ENCODE measurements around the gene CLECL1. TPM values are rescaled to one million over a fixed set of nuclear protein-coding genes. Genes with fewer than 3 reads are reported as not detected.
"Not testable (repeated sequence)": the region's sequence is repeated elsewhere in the genome, so short reads cannot be mapped to it uniquely, and the experiment has no call there.

CLECL1 gene
- total and polyA plus RNA-seq, 12 donors: 0.25 to 3.6 (median 0.54) TPM; not detected in 9

DNA sequence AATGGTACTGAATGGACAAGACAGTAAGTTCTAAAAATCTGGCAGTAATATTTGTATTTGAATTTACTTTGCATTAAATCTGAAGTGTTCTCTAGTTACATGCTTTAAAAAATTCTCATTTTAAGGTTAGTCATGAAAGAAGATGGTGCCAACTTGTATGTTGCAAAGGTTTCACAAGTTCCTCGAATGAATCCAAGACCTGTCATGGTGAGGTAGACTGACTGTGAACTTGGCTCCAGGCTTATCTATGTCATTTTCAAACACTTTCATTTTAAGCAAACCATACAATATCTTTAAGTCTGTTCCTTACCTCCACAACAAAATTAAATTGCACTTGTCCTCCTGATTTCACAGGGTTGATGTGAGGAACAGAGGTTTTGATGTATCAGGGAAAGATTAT, 40.0 kb downstream of the CLECL1 start:
- no peaks in the 10 kb centered on the region for H3K27me3 ChIP-seq
- TF ChIP-seq, protein P1, sequence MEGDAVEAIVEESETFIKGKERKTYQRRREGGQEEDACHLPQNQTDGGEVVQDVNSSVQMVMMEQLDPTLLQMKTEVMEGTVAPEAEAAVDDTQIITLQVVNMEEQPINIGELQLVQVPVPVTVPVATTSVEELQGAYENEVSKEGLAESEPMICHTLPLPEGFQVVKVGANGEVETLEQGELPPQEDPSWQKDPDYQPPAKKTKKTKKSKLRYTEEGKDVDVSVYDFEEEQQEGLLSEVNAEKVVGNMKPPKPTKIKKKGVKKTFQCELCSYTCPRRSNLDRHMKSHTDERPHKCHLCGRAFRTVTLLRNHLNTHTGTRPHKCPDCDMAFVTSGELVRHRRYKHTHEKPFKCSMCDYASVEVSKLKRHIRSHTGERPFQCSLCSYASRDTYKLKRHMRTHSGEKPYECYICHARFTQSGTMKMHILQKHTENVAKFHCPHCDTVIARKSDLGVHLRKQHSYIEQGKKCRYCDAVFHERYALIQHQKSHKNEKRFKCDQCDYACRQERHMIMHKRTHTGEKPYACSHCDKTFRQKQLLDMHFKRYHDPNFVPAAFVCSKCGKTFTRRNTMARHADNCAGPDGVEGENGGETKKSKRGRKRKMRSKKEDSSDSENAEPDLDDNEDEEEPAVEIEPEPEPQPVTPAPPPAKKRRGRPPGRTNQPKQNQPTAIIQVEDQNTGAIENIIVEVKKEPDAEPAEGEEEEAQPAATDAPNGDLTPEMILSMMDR (IDR thresholded peaks at IDR 0.05): no peak
- peaks cover 0 to 26% (median 0%) of the 10 kb centered on the region in 9 donors for H3K4me1 ChIP-seq
- ATAC-seq (no peak), DNase-seq (no peak)
- no peak overlapping the region for H3K27ac ChIP-seq
- intact Hi-C loops (cut with DNase I): loop anchor here in 1 of 10 donors (5.0 kb wide), 1 partner anchor 46 kb away; no protein-coding TSS in a partner anchor
- H3K36me3 ChIP-seq: peaks cover 0 to 81% (median 28%) of the 10 kb centered on the region in 9 donors
- H3K4me3 ChIP-seq: no peak overlapping the region
- H3K9me3 ChIP-seq: peaks cover 0 to 35% (median 8%) of the 10 kb centered on the region in 11 donors
- 95 to 97% methylated on average over 1 of the region's 1 CpG for WGBS, 2 donors

DNA sequence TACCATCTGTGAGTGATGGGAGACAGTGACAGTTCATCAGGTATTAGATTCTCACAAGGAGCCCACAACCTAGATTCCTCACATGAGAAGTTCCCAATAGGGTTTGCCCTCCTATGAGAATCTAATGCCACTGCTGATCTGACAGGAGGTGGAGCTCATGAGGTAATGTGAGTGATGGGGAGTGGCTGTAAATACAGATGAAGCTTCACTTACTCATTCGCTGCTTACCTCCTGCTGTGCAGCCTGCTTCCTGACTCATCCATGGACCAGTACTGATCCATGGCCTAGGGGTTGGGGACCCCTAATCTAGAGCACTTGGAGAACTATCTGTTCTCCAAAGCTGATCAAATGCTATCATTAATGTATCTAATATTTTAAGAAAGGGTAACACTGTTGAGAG, 45.7 kb downstream of the CLECL1 start:
- H3K27ac ChIP-seq: no peak overlapping the region
- intact Hi-C loops (cut with DNase I): no loop called here
- 88 to 93% methylated on average over 1 of the region's 1 CpG for WGBS, 2 donors
- H3K9me3 ChIP-seq: peaks cover 0 to 21% (median 4%) of the 10 kb centered on the region in 11 donors
- ATAC-seq: no peak
- no peak overlapping the region for H3K4me3 ChIP-seq
- DNase-seq: no peak
- peaks cover 0 to 90% (median 32%) of the 10 kb centered on the region in 9 donors for H3K36me3 ChIP-seq
- TF ChIP-seq, protein P1 (IDR thresholded peaks at IDR 0.05): no peak
- H3K27me3 ChIP-seq: no peaks in the 10 kb centered on the region
- H3K4me1 ChIP-seq: peaks cover 0 to 5% (median 0%) of the 10 kb centered on the region in 9 donors

DNA sequence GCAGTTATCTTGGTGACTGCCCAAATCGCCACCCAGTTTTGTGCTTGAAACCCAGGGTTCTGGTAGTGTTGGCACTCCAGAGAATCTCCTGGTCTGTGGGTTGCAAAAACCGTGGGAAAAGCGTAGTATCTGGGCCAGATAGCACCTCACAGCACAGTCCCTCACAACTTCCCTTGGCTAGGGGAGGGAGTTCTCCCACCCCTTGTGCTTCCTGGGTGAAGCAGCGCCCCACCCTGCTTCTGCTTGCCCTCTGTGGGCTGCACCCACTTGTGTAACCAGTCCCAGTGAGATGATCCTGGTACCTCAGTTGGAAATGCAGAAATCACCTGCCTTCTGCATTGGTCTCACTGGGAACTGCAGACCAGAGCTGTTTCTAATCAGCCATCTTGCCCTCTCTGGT, 47.0 kb downstream of the CLECL1 start:
- Histone ChIP-seq H3K27ac (no peak overlapping the region), H3K36me3 (peaks cover 0 to 90% (median 40%) of the 10 kb centered on the region in 9 donors), H3K4me1 (peaks cover 0 to 4% (median 0%) of the 10 kb centered on the region in 9 donors), H3K9me3 (peaks cover 0 to 21% (median 4%) of the 10 kb centered on the region in 11 donors), H3K4me3 (no peak overlapping the region), H3K27me3 (no peaks in the 10 kb centered on the region)
- WGBS, 2 donors: 86 to 89% methylated on average over 4 of the region's 4 CpGs
- ATAC-seq (no peak), DNase-seq (no peak)
- intact Hi-C loops (cut with DNase I): no loop called here
- TF ChIP-seq, protein P1 (IDR thresholded peaks at IDR 0.05): no peak

DNA sequence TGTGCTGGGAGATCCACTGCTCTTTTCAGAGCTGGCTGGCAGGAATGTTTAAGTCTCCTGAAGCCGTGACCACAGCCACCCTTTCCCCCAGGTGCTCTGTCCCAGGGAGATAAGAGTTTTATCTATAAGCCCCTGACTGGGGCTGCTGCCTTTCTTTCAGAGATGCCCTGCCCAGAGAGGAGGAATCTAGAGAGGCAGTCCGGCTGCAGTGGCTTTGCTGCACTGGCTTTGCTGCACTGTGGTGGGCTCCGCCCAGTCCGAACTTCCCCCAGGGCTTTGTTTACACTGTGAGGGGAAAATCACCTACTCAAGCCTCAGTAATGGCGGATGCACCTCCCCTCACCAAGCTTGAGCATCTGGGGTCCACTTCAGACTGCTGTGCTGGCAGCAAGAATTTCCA, 47.5 kb downstream of the CLECL1 start:
- Histone ChIP-seq H3K36me3 (peaks cover 0 to 90% (median 40%) of the 10 kb centered on the region in 9 donors), H3K9me3 (peaks cover 0 to 21% (median 4%) of the 10 kb centered on the region in 11 donors)
- intact Hi-C loops (cut with DNase I); H3K4me1 ChIP-seq; H3K27ac ChIP-seq; H3K4me3 ChIP-seq; DNase-seq; ATAC-seq; H3K27me3 ChIP-seq: not testable (repeated sequence)
- 76 to 77% methylated on average over 5 of the region's 5 CpGs for WGBS, 2 donors

DNA sequence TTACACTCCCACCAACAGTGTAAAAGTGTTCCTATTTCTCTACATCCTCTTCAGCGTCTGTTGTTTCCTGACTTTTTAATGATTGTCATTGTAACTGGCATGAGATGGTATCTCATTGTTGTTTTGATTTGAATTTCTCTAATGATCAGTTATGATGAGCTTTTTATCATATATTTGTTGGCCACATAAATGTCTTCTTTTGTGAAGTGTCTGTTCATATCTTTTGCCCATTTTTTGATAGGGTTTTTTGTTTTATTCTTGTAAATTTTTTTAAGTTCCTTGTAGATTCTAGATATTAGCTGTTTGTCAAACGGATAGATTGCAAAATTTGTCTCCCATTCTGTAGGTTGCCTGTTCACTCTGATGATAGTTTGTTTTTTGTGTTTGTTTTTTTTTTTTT, 49.9 kb downstream of the CLECL1 start:
- H3K4me3 ChIP-seq; H3K27me3 ChIP-seq; H3K27ac ChIP-seq; H3K4me1 ChIP-seq; ATAC-seq; DNase-seq; intact Hi-C loops (cut with DNase I): not testable (repeated sequence)
- Histone ChIP-seq H3K36me3 (peaks cover 0 to 77% (median 19%) of the 10 kb centered on the region in 9 donors), H3K9me3 (peaks cover 0 to 18% (median 4%) of the 10 kb centered on the region in 11 donors)
- 93 to 94% methylated on average over 2 of the region's 2 CpGs for WGBS, 2 donors

DNA sequence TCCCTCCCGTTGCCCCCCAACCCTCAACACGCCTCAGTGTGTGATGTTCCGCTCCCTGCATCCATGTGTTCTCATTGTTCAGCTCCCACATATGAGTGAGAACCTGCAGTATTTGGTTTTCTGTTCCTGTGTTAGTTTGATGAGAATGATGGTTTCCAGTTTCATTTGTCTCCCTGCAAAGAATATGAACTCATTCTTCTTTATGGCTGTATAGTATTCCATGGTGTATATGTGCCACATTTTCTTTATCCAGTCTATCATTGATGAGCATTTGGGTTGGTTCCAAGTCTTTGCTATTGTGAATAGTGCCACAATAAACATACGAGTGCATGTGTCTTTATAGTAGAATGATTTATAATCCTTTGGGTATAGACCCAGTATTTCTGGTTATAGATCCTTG, 50.4 kb downstream of the CLECL1 start:
- WGBS, 2 donors: 96 to 99% methylated on average over 4 of the region's 4 CpGs
- H3K27ac ChIP-seq; H3K4me1 ChIP-seq; H3K4me3 ChIP-seq; intact Hi-C loops (cut with DNase I); ATAC-seq; DNase-seq; H3K27me3 ChIP-seq: not testable (repeated sequence)
- H3K9me3 ChIP-seq: peaks cover 0 to 18% (median 4%) of the 10 kb centered on the region in 11 donors
- H3K36me3 ChIP-seq: peaks cover 0 to 76% (median 15%) of the 10 kb centered on the region in 9 donors
